ENCODE results near the gene CNTNAP2. TPM values are rescaled to one million over a fixed set of nuclear protein-coding genes. Genes with fewer than 3 reads are reported as not detected.

CNTNAP2 gene
- total RNA-seq, 1 experiment from 2014 or later: 64.5 TPM

- H2BK15ac ChIP-seq (ENCODE audit: low read depth, low read length): no peak overlapping the region
- H3K4me3 Mint-ChIP-seq: no peak overlapping the region
Observed at GRCh38 chr7:147188467-147188866, 1071.9 kb downstream of the CNTNAP2 start.

More at GRCh38 chr7:147188467-147188866, 1071.9 kb downstream of the CNTNAP2 start:
- Histone ChIP-seq H4K5ac (ENCODE audit: insufficient read length, low read depth, low read length) (no peak overlapping the region), H3K27ac (ENCODE audit: insufficient read length, low read depth, low read length) (no peak overlapping the region), H2BK120ac (ENCODE audit: low read depth, low read length, poor library complexity, severe bottlenecking) (no peak overlapping the region), H3K4me2 (ENCODE audit: insufficient read depth, insufficient read length, low read length) (no peak overlapping the region), H3K79me1 (ENCODE audit: insufficient read depth, low read depth, low read length, poor library complexity, severe bottlenecking) (no peaks in the 10 kb centered on the region), H3K56ac (ENCODE audit: insufficient read length, low read depth, low read length) (no peak overlapping the region), H4K8ac (replicated peaks; ENCODE audit: insufficient read length, low read depth, low read length) (no peak overlapping the region), H2AFZ (ENCODE audit: low read length) (no peak overlapping the region), H3K27me3 (ENCODE audit: insufficient read depth, low read length) (no peaks in the 10 kb centered on the region), H3K4me1 (ENCODE audit: insufficient read depth, low read length) (no peaks in the 10 kb centered on the region; the same call in 1 of the 2 replicates), H3K9me3 (ENCODE audit: control insufficient read depth, low read depth, low read length) (no peaks in the 10 kb centered on the region), H2BK5ac (ENCODE audit: insufficient read length, low read length) (no peak overlapping the region), H2AK5ac (ENCODE audit: insufficient read length, low read length) (no peak overlapping the region), H4K20me1 (ENCODE audit: control insufficient read depth, insufficient read depth, insufficient read length) (no peaks in the 10 kb centered on the region), H2BK12ac (ENCODE audit: insufficient read length, low read depth, low read length) (no peak overlapping the region), H3K79me2 (ENCODE audit: insufficient read depth, low read length) (no peaks in the 10 kb centered on the region), H3K9ac (ENCODE audit: extremely low read depth, insufficient read length, low read length) (no peak overlapping the region), H3K18ac (ENCODE audit: insufficient read length, low read depth, low read length) (no peak overlapping the region), H3K4ac (ENCODE audit: low read depth, low read length) (no peak overlapping the region), H3T11ph (ENCODE audit: low read length) (no peak overlapping the region), H3K14ac (ENCODE audit: insufficient read depth, low read length) (no peak overlapping the region), H4K91ac (ENCODE audit: insufficient read length, low read depth, low read length) (no peak overlapping the region), H2BK20ac (ENCODE audit: low read depth, low read length, poor library complexity, severe bottlenecking) (no peak overlapping the region), H3K23ac (ENCODE audit: insufficient read length, low read depth, low read length) (no peak overlapping the region), H3K23me2 (ENCODE audit: insufficient read length, low read depth, low read length, poor library complexity, severe bottlenecking) (no peaks in the 10 kb centered on the region)
- WGBS (ENCODE audit: extremely low coverage, insufficient read length, low lambda C conversion rate): no CpG with 5 or more reads among the region's 1 CpG
- Mint-ChIP-seq H3K27me3 (ENCODE audit: low read depth) (no peaks in the 10 kb centered on the region; the same call in none of the 2 replicates), H3K9me3 (peaks cover 3% of the 10 kb centered on the region in 2 experiments; a peak in 3 of 5 replicates), H3K4me1 (peaks cover 6 to 9% of the 10 kb centered on the region in 2 experiments), H3K27ac (no peak overlapping the region), H3K36me3 (ENCODE audit: insufficient read depth in 1 of 3, low read depth in 3 of 3) (peaks cover 0 to 2% (median 0%) of the 10 kb centered on the region in 3 experiments; a peak in 2 of 7 replicates)
- DNase-seq: no peak
- no peak for TF ChIP-seq CTCF (conservative IDR thresholded peaks at IDR 0.05)
